ENCODE results near the gene HMGN3. TPM values are rescaled to one million over a fixed set of nuclear protein-coding genes. Genes with fewer than 3 reads are reported as not detected.

Gene HMGN3
- total RNA-seq, 2 experiments from 2014 or later, result 97.5 to 105 TPM

DNA sequence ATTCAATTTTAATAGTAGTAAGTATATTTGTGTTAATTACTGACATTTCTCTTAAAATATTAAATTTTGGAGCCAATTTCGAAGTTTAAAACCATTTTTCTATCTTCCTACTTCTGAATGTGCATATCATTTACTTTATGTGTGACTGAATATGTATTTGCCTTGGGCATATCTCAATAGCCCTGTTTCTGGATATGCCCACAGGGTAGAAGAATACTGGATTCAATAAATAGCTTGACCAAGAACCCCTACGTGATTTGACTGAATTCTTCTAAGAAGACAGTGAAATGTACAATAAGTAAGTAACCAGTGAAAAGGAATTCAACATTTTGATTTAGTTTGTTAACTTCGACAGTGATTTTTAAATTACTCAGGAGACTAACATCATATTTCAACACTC is 7.8 kb downstream of the HMGN3 start:
- peaks cover 4% of the 10 kb centered on the region; the same call in 1 of the 2 replicates for H3K36me3 ChIP-seq (ENCODE audit: insufficient read depth, low read length)
- BruUV-seq (replicated peaks), result no TSS peak
- peaks cover 9% of the 10 kb centered on the region; the same call in 1 of the 2 replicates for H4K20me1 ChIP-seq (ENCODE audit: insufficient read depth, low read length)
- no peak overlapping the region for H3K4me2 ChIP-seq (ENCODE audit: low read length)
- ChIA-PET CTCF (ENCODE audit: unreplicated experiment) (no interaction called here), POLR2A (interaction anchor here (0.6 to 1.6 kb wide), 4 partner anchors 9 to 392 kb away, joined by 3 to 8 read pairs (median 3); no protein-coding TSS in a partner anchor)
- peaks cover 63% of the 10 kb centered on the region for H3K79me2 ChIP-seq (ENCODE audit: insufficient read depth, low read depth, low read length)
- no peak overlapping the region for H2AFZ ChIP-seq (ENCODE audit: low read length)
- H3K9me2 ChIP-seq (ENCODE audit: insufficient read depth, low read length), result no peaks in the 10 kb centered on the region
- H3K9me3 ChIP-seq (ENCODE audit: low read length), result no peaks in the 10 kb centered on the region
- H3K4me1 ChIP-seq (ENCODE audit: insufficient read depth, low read length, poor library complexity, severe bottlenecking), result peaks cover 10% of the 10 kb centered on the region
- intact Hi-C loops (cut with micrococcal nuclease; ENCODE audit: unreplicated experiment), result no loop called here
- H3K4me3 ChIP-seq (ENCODE audit: low read depth, low read length, poor library complexity, severe bottlenecking), result no peak overlapping the region
- TF ChIP-seq EZH2phosphoT487 (IDR thresholded peaks at IDR 0.05; ENCODE audit: borderline replicate concordance, low read depth, low read length), result no peak
- TF ChIP-seq, protein P1, sequence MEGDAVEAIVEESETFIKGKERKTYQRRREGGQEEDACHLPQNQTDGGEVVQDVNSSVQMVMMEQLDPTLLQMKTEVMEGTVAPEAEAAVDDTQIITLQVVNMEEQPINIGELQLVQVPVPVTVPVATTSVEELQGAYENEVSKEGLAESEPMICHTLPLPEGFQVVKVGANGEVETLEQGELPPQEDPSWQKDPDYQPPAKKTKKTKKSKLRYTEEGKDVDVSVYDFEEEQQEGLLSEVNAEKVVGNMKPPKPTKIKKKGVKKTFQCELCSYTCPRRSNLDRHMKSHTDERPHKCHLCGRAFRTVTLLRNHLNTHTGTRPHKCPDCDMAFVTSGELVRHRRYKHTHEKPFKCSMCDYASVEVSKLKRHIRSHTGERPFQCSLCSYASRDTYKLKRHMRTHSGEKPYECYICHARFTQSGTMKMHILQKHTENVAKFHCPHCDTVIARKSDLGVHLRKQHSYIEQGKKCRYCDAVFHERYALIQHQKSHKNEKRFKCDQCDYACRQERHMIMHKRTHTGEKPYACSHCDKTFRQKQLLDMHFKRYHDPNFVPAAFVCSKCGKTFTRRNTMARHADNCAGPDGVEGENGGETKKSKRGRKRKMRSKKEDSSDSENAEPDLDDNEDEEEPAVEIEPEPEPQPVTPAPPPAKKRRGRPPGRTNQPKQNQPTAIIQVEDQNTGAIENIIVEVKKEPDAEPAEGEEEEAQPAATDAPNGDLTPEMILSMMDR (conservative IDR thresholded peaks at IDR 0.05; ENCODE audit: low read length), result no peak
- H3K27ac ChIP-seq (ENCODE audit: low read depth, low read length, poor library complexity, severe bottlenecking), result no peak overlapping the region
- DNase-seq (ENCODE audit: low spot score), result no peak

DNA sequence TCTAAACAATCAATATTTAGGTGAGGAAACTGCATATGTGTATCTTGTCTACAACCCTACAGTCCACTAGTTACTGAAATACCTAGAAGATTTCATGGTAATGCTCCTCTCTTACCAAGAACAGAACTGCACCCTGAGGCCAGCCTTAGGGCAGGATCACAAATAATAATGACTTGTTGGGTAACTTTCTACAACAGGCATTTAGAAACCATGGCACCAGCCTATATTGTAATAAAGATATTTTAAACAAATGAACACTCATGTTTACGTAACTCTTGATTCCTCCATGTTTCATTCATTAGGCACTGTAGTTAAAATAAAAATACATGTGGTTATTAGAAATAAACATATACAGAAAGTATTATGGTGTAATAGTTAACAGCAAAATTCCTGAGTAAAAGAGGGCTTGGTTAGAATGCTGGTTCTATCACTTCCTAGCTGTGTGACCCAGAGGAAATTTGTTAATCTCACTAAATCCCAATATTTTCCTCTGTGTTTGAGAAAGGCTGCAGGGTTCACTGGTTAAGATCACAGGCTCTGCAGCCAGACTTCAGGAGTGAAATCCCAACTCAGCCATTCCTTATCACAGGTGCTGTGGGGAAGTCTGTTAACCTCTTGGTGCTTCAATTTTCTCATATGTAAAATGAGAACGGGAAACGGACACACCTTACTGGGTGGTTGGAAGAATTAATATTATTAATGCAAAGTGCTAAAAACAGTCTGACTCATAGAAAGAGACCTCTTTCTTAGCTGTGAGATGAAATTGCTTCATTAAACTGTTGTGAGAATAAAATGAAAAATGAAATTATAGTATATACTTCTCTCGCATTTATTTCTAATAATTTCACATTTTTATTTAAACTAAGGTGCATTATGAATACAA is 8.5 kb downstream of the HMGN3 start:
- Histone ChIP-seq H3K4me3 (ENCODE audit: low read depth, low read length, poor library complexity, severe bottlenecking) (no peak overlapping the region), H3K4me1 (ENCODE audit: insufficient read depth, low read length, poor library complexity, severe bottlenecking) (peaks cover 3% of the 10 kb centered on the region), H3K9me2 (ENCODE audit: insufficient read depth, low read length) (no peaks in the 10 kb centered on the region), H3K36me3 (ENCODE audit: insufficient read depth, low read length) (peaks cover 4% of the 10 kb centered on the region; the same call in 1 of the 2 replicates), H3K27ac (ENCODE audit: low read depth, low read length, poor library complexity, severe bottlenecking) (no peak overlapping the region), H2AFZ (ENCODE audit: low read length) (no peak overlapping the region), H3K79me2 (ENCODE audit: insufficient read depth, low read depth, low read length) (peaks cover 56% of the 10 kb centered on the region), H3K9me3 (ENCODE audit: low read length) (no peaks in the 10 kb centered on the region), H4K20me1 (ENCODE audit: insufficient read depth, low read length) (0 out of 2 replicates have a peak, but pooled peaks cover 3% of the 10 kb centered on the region), H3K4me2 (ENCODE audit: low read length) (no peak overlapping the region)
- intact Hi-C loops (cut with micrococcal nuclease; ENCODE audit: unreplicated experiment), result no loop called here
- POLR2A ChIA-PET, result interaction anchor here (0.6 to 1.2 kb wide), 3 partner anchors 9 to 393 kb away, joined by 3 read pairs; no protein-coding TSS in a partner anchor
- no TSS peak for BruUV-seq (replicated peaks)
- DNase-seq (ENCODE audit: low spot score), result no peak
- TF ChIP-seq, protein P1 (conservative IDR thresholded peaks at IDR 0.05; ENCODE audit: low read length), result no peak
- TF ChIP-seq EZH2phosphoT487 (IDR thresholded peaks at IDR 0.05; ENCODE audit: borderline replicate concordance, low read depth, low read length), result no peak
- CTCF ChIA-PET (ENCODE audit: unreplicated experiment), result no interaction called here

All from OCI-LY7 (cell line).